ENCODE results near the gene EBF3.

EBF3 gene

GRCh38 chr10:129945526-129945925 lies 18.5 kb downstream of the EBF3 start:
- no peaks in the 10 kb centered on the region for H3K79me2 ChIP-seq (ENCODE audit: insufficient read depth, low read length)
- no peak for ATAC-seq (ENCODE audit: insufficient read depth, low read depth)
- H3K36me3 ChIP-seq (ENCODE audit: insufficient read depth, low read length): no peaks in the 10 kb centered on the region
- H3K9me3 ChIP-seq (ENCODE audit: insufficient read depth, low read length, severe bottlenecking): no peaks in the 10 kb centered on the region
- DNase-seq: no peak
- no peak overlapping the region for H3K9ac ChIP-seq (ENCODE audit: low read depth, low read length)
- TF ChIP-seq, protein P1, sequence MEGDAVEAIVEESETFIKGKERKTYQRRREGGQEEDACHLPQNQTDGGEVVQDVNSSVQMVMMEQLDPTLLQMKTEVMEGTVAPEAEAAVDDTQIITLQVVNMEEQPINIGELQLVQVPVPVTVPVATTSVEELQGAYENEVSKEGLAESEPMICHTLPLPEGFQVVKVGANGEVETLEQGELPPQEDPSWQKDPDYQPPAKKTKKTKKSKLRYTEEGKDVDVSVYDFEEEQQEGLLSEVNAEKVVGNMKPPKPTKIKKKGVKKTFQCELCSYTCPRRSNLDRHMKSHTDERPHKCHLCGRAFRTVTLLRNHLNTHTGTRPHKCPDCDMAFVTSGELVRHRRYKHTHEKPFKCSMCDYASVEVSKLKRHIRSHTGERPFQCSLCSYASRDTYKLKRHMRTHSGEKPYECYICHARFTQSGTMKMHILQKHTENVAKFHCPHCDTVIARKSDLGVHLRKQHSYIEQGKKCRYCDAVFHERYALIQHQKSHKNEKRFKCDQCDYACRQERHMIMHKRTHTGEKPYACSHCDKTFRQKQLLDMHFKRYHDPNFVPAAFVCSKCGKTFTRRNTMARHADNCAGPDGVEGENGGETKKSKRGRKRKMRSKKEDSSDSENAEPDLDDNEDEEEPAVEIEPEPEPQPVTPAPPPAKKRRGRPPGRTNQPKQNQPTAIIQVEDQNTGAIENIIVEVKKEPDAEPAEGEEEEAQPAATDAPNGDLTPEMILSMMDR (IDR thresholded peaks at IDR 0.05; ENCODE audit: borderline replicate concordance, extremely low read depth, low read length, poor library complexity, severe bottlenecking): no peak
- no peak for TF ChIP-seq EZH2 (IDR thresholded peaks at IDR 0.05; ENCODE audit: borderline replicate concordance, low read depth, low read length, severe bottlenecking)
- no peak overlapping the region for H3K4me2 ChIP-seq (ENCODE audit: insufficient read depth, low read length)
- H4K20me1 ChIP-seq (ENCODE audit: insufficient read depth, low read length): no peaks in the 10 kb centered on the region
- H2AFZ ChIP-seq (ENCODE audit: low read depth, low read length): no peak overlapping the region
- no peak overlapping the region for H3K27ac ChIP-seq (ENCODE audit: low read length)
- H3K27me3 ChIP-seq (ENCODE audit: insufficient read depth, low read length, poor library complexity): no peaks in the 10 kb centered on the region
- no peaks in the 10 kb centered on the region for H3K4me1 ChIP-seq (ENCODE audit: insufficient read depth, low read length)
- H3K4me3 ChIP-seq (ENCODE audit: low read depth in 1 of 2, low read length in 2 of 2): no peak overlapping the region

- Histone ChIP-seq H2AFZ (ENCODE audit: low read depth, low read length) (no peak overlapping the region), H3K79me2 (ENCODE audit: insufficient read depth, low read length) (no peaks in the 10 kb centered on the region), H3K27me3 (ENCODE audit: insufficient read depth, low read length, poor library complexity) (no peaks in the 10 kb centered on the region), H3K4me1 (ENCODE audit: insufficient read depth, low read length) (no peaks in the 10 kb centered on the region), H4K20me1 (ENCODE audit: insufficient read depth, low read length) (no peaks in the 10 kb centered on the region), H3K4me2 (ENCODE audit: insufficient read depth, low read length) (no peak overlapping the region), H3K36me3 (ENCODE audit: insufficient read depth, low read length) (no peaks in the 10 kb centered on the region), H3K27ac (ENCODE audit: low read length) (no peak overlapping the region), H3K9me3 (ENCODE audit: insufficient read depth, low read length, severe bottlenecking) (no peaks in the 10 kb centered on the region), H3K9ac (ENCODE audit: low read depth, low read length) (no peak overlapping the region), H3K4me3 (ENCODE audit: low read depth in 1 of 2, low read length in 2 of 2) (no peak overlapping the region)
- DNase-seq (no peak), ATAC-seq (ENCODE audit: insufficient read depth, low read depth) (no peak)
- TF ChIP-seq, protein P1 (IDR thresholded peaks at IDR 0.05; ENCODE audit: borderline replicate concordance, extremely low read depth, low read length, poor library complexity, severe bottlenecking): no peak
- TF ChIP-seq EZH2 (IDR thresholded peaks at IDR 0.05; ENCODE audit: borderline replicate concordance, low read depth, low read length, severe bottlenecking): no peak
These were observed 19.0 kb downstream of the EBF3 start for GRCh38 chr10:129945064-129945463.

DNA sequence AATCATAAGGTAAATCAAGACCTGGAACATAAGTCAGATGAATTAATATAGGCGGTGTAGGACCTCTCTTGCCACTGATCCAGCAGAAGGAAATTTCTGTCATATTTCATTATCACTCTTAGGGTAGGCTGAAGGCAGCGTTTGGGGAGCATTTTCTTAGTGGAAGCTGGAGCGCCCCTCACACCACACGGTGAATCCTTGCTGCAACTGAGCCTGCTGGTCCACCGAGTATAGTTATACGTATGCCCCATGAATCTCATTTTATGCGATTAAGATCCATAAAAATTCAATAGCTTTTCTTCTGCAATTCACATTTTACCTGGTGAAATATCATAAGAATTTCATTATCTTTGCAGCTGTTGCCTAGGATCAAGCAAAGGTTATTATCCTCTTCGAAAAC lies 19.6 kb downstream of the EBF3 start:
- Histone ChIP-seq H2AFZ (ENCODE audit: low read depth, low read length) (no peak overlapping the region), H3K27me3 (ENCODE audit: insufficient read depth, low read length, poor library complexity) (no peaks in the 10 kb centered on the region), H3K79me2 (ENCODE audit: insufficient read depth, low read length) (no peaks in the 10 kb centered on the region), H4K20me1 (ENCODE audit: insufficient read depth, low read length) (no peaks in the 10 kb centered on the region), H3K4me2 (ENCODE audit: insufficient read depth, low read length) (no peak overlapping the region), H3K4me3 (ENCODE audit: low read depth in 1 of 2, low read length in 2 of 2) (no peak overlapping the region), H3K4me1 (ENCODE audit: insufficient read depth, low read length) (no peaks in the 10 kb centered on the region), H3K36me3 (ENCODE audit: insufficient read depth, low read length) (no peaks in the 10 kb centered on the region), H3K9ac (ENCODE audit: low read depth, low read length) (no peak overlapping the region), H3K9me3 (ENCODE audit: insufficient read depth, low read length, severe bottlenecking) (no peaks in the 10 kb centered on the region), H3K27ac (ENCODE audit: low read length) (no peak overlapping the region)
- ATAC-seq (ENCODE audit: insufficient read depth, low read depth) (no peak), DNase-seq (no peak)
- TF ChIP-seq, protein P1 (IDR thresholded peaks at IDR 0.05; ENCODE audit: borderline replicate concordance, extremely low read depth, low read length, poor library complexity, severe bottlenecking): no peak
- no peak for TF ChIP-seq EZH2 (IDR thresholded peaks at IDR 0.05; ENCODE audit: borderline replicate concordance, low read depth, low read length, severe bottlenecking)
